K562 (cell line): ENCODE data around the gene ELMOD1. TPM values are rescaled to one million over a fixed set of nuclear protein-coding genes. Genes with fewer than 3 reads are reported as not detected.

Experiments
- ATAC-seq: fragments of 200-7000 bp; cut with Tn5 transposase; 3 replicates; pipeline ENCODE4 v1.9.1; 2020; ENCODE audit warnings: moderate library complexity
- BruUV-seq: library from RNA; stranded (reverse); fragments of 400-500 nt; replicated peaks from 2 replicates; lab custom pipeline; 2021; lab: Mats Ljungman, UMichigan
- CTCF ChIA-PET: fragments of 300-600 bp; formaldehyde crosslinking; extraction: SDS; loops from one replicate; lab custom pipeline; 2021; ENCODE audit warnings: low intra/inter-chr PET ratio; lab: Yijun Ruan, JAX
- POLR2A ChIA-PET: fragments of 300-600, 350-650 bp; sonication (Branson Sonifier 250); formaldehyde crosslinking; extraction: SDS; loops from one replicate; lab custom pipeline; 2021; ENCODE audit warnings: antibody characterized with exemption, inconsistent platforms; lab: Yijun Ruan, JAX
- DNase-seq, 4 experiments: peaks; one replicate each; pipeline versions ENCODE4 v3.0.0 to v3.0.0-alpha.2; 2011 to 2018; ENCODE audit warnings: low spot score in 3 of 4, mixed read lengths in 3 of 4; ENCODE audit errors: extremely low read depth in 1 of 4
- FAIRE-seq: peaks from 2 replicates; lab custom pipeline; 2011; peaks lifted over from hg19 to GRCh38; lab: Jason Lieb, UNC
- H2AFZ ChIP-seq: 2 replicates; pipeline ENCODE4 v1.6.0; 2011; ENCODE audit warnings: low read depth, low read length, control low read depth, inconsistent platforms
- H3K27ac ChIP-seq: fragments of 200-600 bp; 3 replicates; pipeline ENCODE4 v1.8.0; 2011; ENCODE audit warnings: low read depth, mild to moderate bottlenecking, control low read depth, inconsistent platforms, low read length, moderate library complexity, mixed read lengths; ENCODE audit errors: extremely low read depth
- H3K27me3 ChIP-seq, 2 experiments: fragments of 300-600 bp in 1 of 2; 2 replicates in 1 of 2; 3 replicates in 1 of 2; pipeline versions ENCODE4 v1.6.0 to v1.8.0; 2011; ENCODE audit warnings: inconsistent platforms in 2 of 2, low read length in 2 of 2, mild to moderate bottlenecking in 1 of 2, mixed read lengths in 1 of 2, moderate library complexity in 1 of 2; ENCODE audit not compliant: control insufficient read depth in 2 of 2, insufficient read depth in 2 of 2
- H3K36me3 ChIP-seq: fragments of 300-600 bp; 3 replicates; pipeline ENCODE4 v1.8.0; 2011; ENCODE audit warnings: mild to moderate bottlenecking, low read length, inconsistent platforms; ENCODE audit not compliant: control insufficient read depth, insufficient read depth
- H3K4me1 ChIP-seq, 2 experiments: fragments of 200-600 bp in 1 of 2; replicated peaks in 1 of 2; 2 replicates in 1 of 2; 3 replicates in 1 of 2; pipeline versions ENCODE4 v1.5.1 to v1.8.0; 2011; ENCODE audit warnings: inconsistent platforms in 2 of 2, low read length in 2 of 2, mild to moderate bottlenecking in 1 of 2, mixed read lengths in 1 of 2, moderate library complexity in 1 of 2; ENCODE audit not compliant: control insufficient read depth in 2 of 2, insufficient read depth in 2 of 2
- H3K4me2 ChIP-seq: 2 replicates; pipeline ENCODE4 v1.6.1; 2011; ENCODE audit warnings: low read length, control low read depth, inconsistent platforms, mixed read lengths; ENCODE audit not compliant: insufficient read depth
- H3K4me3 ChIP-seq: fragments of 200-600 bp; sonication (generic), shearing (Covaris generic); 2 replicates; pipeline ENCODE4 v1.5.1; 2016; ENCODE audit warnings: control low read depth, inconsistent platforms
- H3K79me2 ChIP-seq: fragments of 200-600 bp; 3 replicates; pipeline ENCODE4 v1.8.0; 2011; ENCODE audit warnings: low read length, inconsistent platforms; ENCODE audit not compliant: control insufficient read depth, insufficient read depth
- H3K9ac ChIP-seq, 2 experiments: 2 replicates each; pipeline versions ENCODE4 v1.6.0 to v1.6.1; 2011; ENCODE audit warnings: low read depth in 2 of 2, low read length in 2 of 2, control low read depth in 1 of 2, inconsistent platforms in 1 of 2, mild to moderate bottlenecking in 1 of 2, mixed read lengths in 1 of 2; ENCODE audit not compliant: insufficient read depth in 1 of 2
- H3K9me1 ChIP-seq: one replicate; pipeline ENCODE4 v1.6.0; 2011; ENCODE audit warnings: inconsistent platforms, mild to moderate bottlenecking, low read length, moderate library complexity; ENCODE audit not compliant: control insufficient read depth, insufficient read depth
- H3K9me3 ChIP-seq: replicated peaks from 2 replicates; pipeline ENCODE4 v1.5.1; 2011; ENCODE audit warnings: low read depth, low read length, inconsistent platforms; ENCODE audit not compliant: control insufficient read depth, insufficient read depth
- H4K20me1 ChIP-seq: replicated peaks from 2 replicates; pipeline ENCODE4 v1.6.1; 2011; ENCODE audit warnings: low read length, inconsistent platforms, mixed read lengths; ENCODE audit not compliant: control insufficient read depth, insufficient read depth
- AFF4 ChIP-seq: sonication (generic); formaldehyde crosslinking; IDR thresholded peaks from 2 replicates; pipeline ENCODE4 v1.8.0; 2023; ENCODE audit warnings: mild to moderate bottlenecking, missing genetic modification reagents
- GTF3C2 ChIP-seq: IDR thresholded peaks from 3 replicates; pipeline ENCODE4 v1.6.1; 2011; ENCODE audit warnings: borderline replicate concordance, mild to moderate bottlenecking, moderate library complexity; ENCODE audit not compliant: insufficient read length; ENCODE audit errors: extremely low read depth
- RBBP5 ChIP-seq: fragments of 200-600 bp; sonication (generic); IDR thresholded peaks from 2 replicates; pipeline ENCODE4 v1.6.1; 2012; ENCODE audit warnings: borderline replicate concordance, mild to moderate bottlenecking, low read length, control low read depth, inconsistent platforms; ENCODE audit not compliant: insufficient read depth, poor library complexity, severe bottlenecking
- TCF15 ChIP-seq: fragments of 250-450 bp; sonication (Bioruptor Pico); IDR thresholded peaks from 2 replicates; pipeline ENCODE4 v1.8.0; 2022; ENCODE audit warnings: moderate library complexity, mild to moderate bottlenecking, inconsistent platforms
- TCF7 ChIP-seq: sonication (generic); IDR thresholded peaks from 2 replicates; pipeline ENCODE4 v1.6.1; 2016; ENCODE audit warnings: antibody characterized with exemption, borderline replicate concordance
- WGBS: fragments of 100-300 bp; shearing (Covaris generic); methylation state at CpG from one replicate; pipeline ENCODE4 v1.1.6; 2016; ENCODE audit warnings: low coverage, mixed read lengths; ENCODE audit not compliant: insufficient coverage; ENCODE audit errors: missing lambda C conversion rate; 5-methylcytosine and 5-hydroxymethylcytosine counted together
- in situ Hi-C: fragments of 300-500 bp; cut with MboI; formaldehyde crosslinking; loops from 4 replicates; pipeline ENCODE4 v1.15.0; 2018; ENCODE audit warnings: inconsistent platforms, mixed read lengths
- intact Hi-C: fragments of 100-400 bp; cut with micrococcal nuclease; formaldehyde crosslinking; loops from 2 replicates; pipeline ENCODE4 v1.14.2; 2022
- polyA plus RNA-seq, 8 experiments: library from polyadenylated mRNA; depleted of rRNA in 4 of 8; stranded (reverse) in 5 of 8; unstranded in 3 of 8; fragments of >200 nt; fragmentation: Nextera tagmentation in 2 of 8; fragmentation: Illumina TruSeq in 1 of 8; extraction: Ambion mirVana in 2 of 8; extraction: Trizol in 1 of 8; gene quantifications; 2 replicates each; pipeline versions ENCODE4 v1.2.1 to v1.2.3, GENCODE V29; 2011 to 2014; ENCODE audit warnings: inconsistent platforms in 1 of 8, missing spikeins in 1 of 8
- total RNA-seq, 7 experiments: library from RNA; depleted of rRNA in 6 of 7; stranded (reverse); fragments of >200 nt in 6 of 7; fragmentation: Illumina TruSeq in 2 of 7; extraction: Trizol in 2 of 7; gene quantifications; 2 replicates each; pipeline versions ENCODE4 v1.2.1 to v1.2.3, GENCODE V29; 2011 to 2021; ENCODE audit warnings: low replicate concordance in 1 of 7

Gene ELMOD1
- total and polyA plus RNA-seq, 9 of the 15 experiments (the other 6 are each of a cell fraction or from before 2014, with no cell fraction given): not detected

GRCh38 chr11:107707215-107707671 lies 116.3 kb downstream of the ELMOD1 start:
- POLR2A ChIA-PET: no interaction called here
- ATAC-seq: no peak
- Histone ChIP-seq H3K27ac (no peak overlapping the region), H3K9ac (no peak overlapping the region), H2AFZ (no peak overlapping the region), H3K36me3 (no peaks in the 10 kb centered on the region), H4K20me1 (no peaks in the 10 kb centered on the region), H3K9me1 (no peaks in the 10 kb centered on the region), H3K4me2 (no peak overlapping the region), H3K4me3 (no peak overlapping the region), H3K9me3 (no peaks in the 10 kb centered on the region), H3K4me1 (no peaks in the 10 kb centered on the region), H3K79me2 (no peaks in the 10 kb centered on the region), H3K27me3 (peaks cover 2 to 4% of the 10 kb centered on the region in 2 experiments; a peak in 3 of 5 replicates)
- no peak for DNase-seq
- no TSS peak for BruUV-seq
- FAIRE-seq: no peak
- WGBS: 7% methylated on average over 3 of the region's 3 CpGs
- CTCF ChIA-PET: no interaction called here
- in situ Hi-C loops (no loop called here), intact Hi-C loops (no loop called here)
- no peak for TF ChIP-seq TCF15 (CRISPR knock-in tag)
- no peak for TF ChIP-seq TCF7
- no peak for TF ChIP-seq GTF3C2
- TF ChIP-seq AFF4: no peak
- no peak for TF ChIP-seq RBBP5
